Transverse colon (tissue), 3 donors: ENCODE results near the gene ELANE.

Experiments
- CTCF ChIP-seq, 5 experiments: fragments of 200-600 bp in 3 of 5; fragments of 450-650 bp in 2 of 5; sonication (generic) in 3 of 5; IDR thresholded peaks; 1 replicate in 2 of 5; 2 replicates in 3 of 5; pipeline ENCODE4 v1.5.1; 2016 to 2017; ENCODE audit warnings: antibody characterized with exemption in 5 of 5, inconsistent platforms in 3 of 5, mild to moderate bottlenecking in 2 of 5, moderate library complexity in 1 of 5
- EP300 ChIP-seq: sonication (generic); formaldehyde crosslinking; IDR thresholded peaks from one replicate; pipeline ENCODE4 v1.6.1; 2017; ENCODE audit warnings: antibody characterized with exemption, low read depth
- POLR2A ChIP-seq: fragments of 450-650 bp; IDR thresholded peaks from one replicate; pipeline ENCODE4 v1.6.1; 2016; ENCODE audit warnings: antibody characterized with exemption, mild to moderate bottlenecking, moderate library complexity

GRCh38 chr19:853014-853585 lies 997 bp downstream of the ELANE start:
- no peak for TF ChIP-seq POLR2A
- no peak for TF ChIP-seq CTCF (IDR thresholded peaks at IDR 0.05)
- TF ChIP-seq EP300, result no peak
